Activated CD4-positive, CD25-positive, alpha-beta regulatory T cell treated with anti-CD3 and anti-CD28 coated beads, Interleukin-2, amount 50 U/mL, for 24 hours (primary cell): Measurements from ENCODE around the gene KLK11.

Experiments
- ATAC-seq, 2 donors: fragments of 150-1000 bp; cut with Tn5 transposase; one replicate each; pipeline ENCODE4 v1.10.0; 2021; ENCODE audit warnings: mild to moderate bottlenecking in 1 of 2, moderate library complexity in 1 of 2

The KLK11 gene

GRCh38 chr19:51026554-51026831 is at the start of gene KLK11:
Gene KLK11, minus strand, starts transcription at chr19:51026616. Its CDS starts 985 bp downstream, at chr19:51025631.
- no peak for ATAC-seq

GRCh38 chr19:51075998-51076397 is 49.6 kb upstream of the KLK11 start:
- no peak for ATAC-seq

GRCh38 chr19:51071095-51071405 is 44.6 kb upstream of the KLK11 start:
- no peak for ATAC-seq

- no peak for ATAC-seq
These were observed 44.1 kb upstream of the KLK11 start for GRCh38 chr19:51070334-51071094.

- ATAC-seq, result no peak
These were observed 40.2 kb upstream of the KLK11 start for GRCh38 chr19:51066393-51067186.

- no peak for ATAC-seq
These were observed 39.0 kb upstream of the KLK11 start for GRCh38 chr19:51065221-51065960.

GRCh38 chr19:51064534-51065220 is 38.3 kb upstream of the KLK11 start, which contains the start of gene KLK13:
Gene KLK13, minus strand, starts transcription at chr19:51065092. Its CDS starts 25 bp downstream, at chr19:51065067.
- no peak for ATAC-seq

- no peak for ATAC-seq
These were observed 37.2 kb upstream of the KLK11 start for GRCh38 chr19:51063664-51064063.

GRCh38 chr19:51060973-51061372 is 34.6 kb upstream of the KLK11 start:
- ATAC-seq, result no peak

GRCh38 chr19:51060336-51060735 is 33.9 kb upstream of the KLK11 start:
- no peak for ATAC-seq

GRCh38 chr19:51059715-51060114 is 33.3 kb upstream of the KLK11 start:
- ATAC-seq, result no peak

GRCh38 chr19:51055866-51056265 is 29.4 kb upstream of the KLK11 start:
- no peak for ATAC-seq

- ATAC-seq, result no peak
These were observed 20.6 kb upstream of the KLK11 start for GRCh38 chr19:51047031-51047335.

GRCh38 chr19:51044327-51044726 is 17.9 kb upstream of the KLK11 start:
- no peak for ATAC-seq

GRCh38 chr19:51043497-51043896 is 17.1 kb upstream of the KLK11 start:
- no peak for ATAC-seq

- ATAC-seq, result no peak
These were observed 13.7 kb upstream of the KLK11 start for GRCh38 chr19:51040151-51040550.

GRCh38 chr19:51036519-51036918 is 10.1 kb upstream of the KLK11 start:
- no peak for ATAC-seq

- no peak for ATAC-seq
These were observed 8.3 kb upstream of the KLK11 start, which contains the start of gene KLK12 for GRCh38 chr19:51034704-51035103. Gene KLK12, minus strand, starts transcription at chr19:51035002. Its CDS starts 381 bp downstream, at chr19:51034621.

GRCh38 chr19:51031880-51032225 is 5.4 kb upstream of the KLK11 start:
- no peak for ATAC-seq

- ATAC-seq, result no peak
These were observed 4.9 kb upstream of the KLK11 start for GRCh38 chr19:51031220-51031879.

- ATAC-seq, result no peak
These were observed 4.2 kb upstream of the KLK11 start for GRCh38 chr19:51030631-51031030.

- no peak for ATAC-seq
These were observed 3.3 kb upstream of the KLK11 start for GRCh38 chr19:51029718-51030117.

- ATAC-seq, result no peak
These were observed 1.5 kb upstream of the KLK11 start for GRCh38 chr19:51027873-51028272.
